HepG2 (cell line): ENCODE results near the gene GSK3A. TPM values are rescaled to one million over a fixed set of nuclear protein-coding genes. Genes with fewer than 3 reads are reported as not detected.

Experiments
- CENPBD1 ChIP-seq: sonication (generic); formaldehyde crosslinking; IDR thresholded peaks from 2 replicates; pipeline ENCODE4 v1.8.0; 2022; ENCODE audit warnings: missing genetic modification reagents, low read depth, mild to moderate bottlenecking, borderline replicate concordance
- DNMT3B ChIP-seq: conservative IDR thresholded peaks from 2 replicates; pipeline ENCODE4 v1.6.1; 2016; ENCODE audit warnings: missing biosample characterization, control low read depth
- KLF16 ChIP-seq, 2 experiments: sonication (generic) in 1 of 2; formaldehyde crosslinking in 1 of 2; IDR thresholded peaks; 2 replicates each; pipeline versions ENCODE4 v1.6.1 to v1.8.0; 2016 to 2023; ENCODE audit warnings: missing genetic modification reagents in 2 of 2, missing compliant biosample characterization in 1 of 2
- MIER2 ChIP-seq: IDR thresholded peaks from 2 replicates; pipeline ENCODE4 v1.6.1; 2016; ENCODE audit warnings: missing biosample characterization, missing genetic modification reagents
- MTERF4 ChIP-seq: sonication (generic); formaldehyde crosslinking; IDR thresholded peaks from 2 replicates; pipeline ENCODE4 v1.8.0; 2023; ENCODE audit warnings: mild to moderate bottlenecking, missing genetic modification reagents
- NCOA5 ChIP-seq: sonication (generic); formaldehyde crosslinking; IDR thresholded peaks from 2 replicates; pipeline ENCODE4 v1.4.0; 2020; ENCODE audit warnings: missing genetic modification reagents
- PBX3 ChIP-seq: sonication (generic); formaldehyde crosslinking; IDR thresholded peaks from 2 replicates; pipeline ENCODE4 v1.8.1; 2023; ENCODE audit warnings: missing genetic modification reagents, inconsistent platforms, borderline replicate concordance
- SMARCE1 ChIP-seq: fragments of 450-650 bp; IDR thresholded peaks from 2 replicates; pipeline ENCODE4 v1.6.1; 2017; ENCODE audit warnings: borderline replicate concordance
- SNAPC4 ChIP-seq: sonication (generic); formaldehyde crosslinking; IDR thresholded peaks from 2 replicates; pipeline ENCODE4 v1.4.0; 2020; ENCODE audit warnings: mild to moderate bottlenecking, missing genetic modification reagents
- TCF12 ChIP-seq, 2 experiments: fragments of 450-650 bp in 1 of 2; sonication (generic) in 1 of 2; formaldehyde crosslinking in 1 of 2; IDR thresholded peaks; 2 replicates each; pipeline versions ENCODE4 v1.6.1 to v1.8.0; 2017 to 2022; ENCODE audit warnings: antibody characterized with exemption in 1 of 2, mild to moderate bottlenecking in 1 of 2, missing genetic modification reagents in 1 of 2, moderate library complexity in 1 of 2
- ZBTB25 ChIP-seq: IDR thresholded peaks from 2 replicates; pipeline ENCODE4 v1.6.1; 2018; ENCODE audit warnings: missing genetic modification reagents
- ZBTB43 ChIP-seq: sonication (generic); formaldehyde crosslinking; conservative IDR thresholded peaks from 2 replicates; pipeline ENCODE4 v1.4.0; 2020; ENCODE audit warnings: missing genetic modification reagents
- ZFP82 ChIP-seq: sonication (generic); formaldehyde crosslinking; IDR thresholded peaks from 2 replicates; pipeline ENCODE4 v1.5.1; 2020; ENCODE audit warnings: mild to moderate bottlenecking, missing genetic modification reagents, borderline replicate concordance
- ZNF180 ChIP-seq: sonication (generic); formaldehyde crosslinking; IDR thresholded peaks from 2 replicates; pipeline ENCODE4 v1.4.0; 2020; ENCODE audit warnings: low read depth, missing genetic modification reagents, borderline replicate concordance
- ZNF343 ChIP-seq: sonication (generic); formaldehyde crosslinking; IDR thresholded peaks from 2 replicates; pipeline ENCODE4 v1.4.0; 2020; ENCODE audit warnings: mild to moderate bottlenecking, missing genetic modification reagents
- ZNF484 ChIP-seq: sonication (generic); formaldehyde crosslinking; IDR thresholded peaks from 2 replicates; pipeline ENCODE4 v1.5.1; 2020; ENCODE audit warnings: mild to moderate bottlenecking, low read depth, missing genetic modification reagents, borderline replicate concordance
- ZNF550 ChIP-seq: sonication (generic); formaldehyde crosslinking; IDR thresholded peaks from 2 replicates; pipeline ENCODE4 v1.4.0; 2020; ENCODE audit warnings: mild to moderate bottlenecking, missing genetic modification reagents, borderline replicate concordance
- polyA plus RNA-seq, 8 experiments: library from polyadenylated mRNA; depleted of rRNA in 3 of 8; stranded (reverse) in 7 of 8; unstranded in 1 of 8; fragments of >200 nt; fragmentation: Illumina TruSeq in 4 of 8; extraction: Trizol in 4 of 8; gene quantifications; 2 replicates each; pipeline versions ENCODE4 v1.2.1 to v1.2.3, GENCODE V29; 2011 to 2016; ENCODE audit warnings: low read depth in 4 of 8, missing spikeins in 1 of 8, mixed read lengths in 1 of 8; ENCODE audit not compliant: insufficient read depth in 1 of 8
- total RNA-seq, 5 experiments: library from RNA; depleted of rRNA; stranded (reverse); fragments of >200 nt; fragmentation: Illumina TruSeq; extraction: Trizol; gene quantifications; 2 replicates each; pipeline ENCODE4 v1.2.3, GENCODE V29; 2016; ENCODE audit warnings: low read depth in 1 of 5

GSK3A gene
- total and polyA plus RNA-seq, 2 of the 13 experiments (the other 11 are each of a cell fraction or from before 2014, with no cell fraction given) = 16.9 to 52.5 TPM

GRCh38 chr19:42244347-42245220 is 2.2 kb upstream of the GSK3A start (continued):
- no peak for TF ChIP-seq MIER2
- no peak for TF ChIP-seq TCF12 (IDR thresholded peaks at IDR 0.05)
- no peak for TF ChIP-seq TCF12 (CRISPR knock-in tag; IDR thresholded peaks at IDR 0.05)
- no peak for TF ChIP-seq SMARCE1
- TF ChIP-seq NCOA5 (CRISPR knock-in tag) = no peak
- TF ChIP-seq ZBTB43 (CRISPR knock-in tag) = no peak; the same call in 1 of the 2 replicates
- no peak for TF ChIP-seq CENPBD1 (CRISPR knock-in tag)
- peak; percentile 90; the same call in 1 of the 2 replicates for TF ChIP-seq ZNF180 (CRISPR knock-in tag)
- peak in 1 of 2 experiments; percentile 43; a peak in 1 of 4 replicates for TF ChIP-seq KLF16 (CRISPR knock-in tag; IDR thresholded peaks at IDR 0.05)
- 0 out of 2 replicates have a peak, but pooled peaks have one; percentile 43 for TF ChIP-seq ZBTB25 (CRISPR knock-in tag)
- no peak for TF ChIP-seq PBX3 (CRISPR knock-in tag)
- TF ChIP-seq ZFP82 (CRISPR knock-in tag) = no peak
- TF ChIP-seq DNMT3B = no peak
- TF ChIP-seq MTERF4 (CRISPR knock-in tag) = no peak
- peak; percentile 51; the same call in 1 of the 2 replicates for TF ChIP-seq SNAPC4 (CRISPR knock-in tag)
- no peak for TF ChIP-seq ZNF484
- TF ChIP-seq ZNF550 (CRISPR knock-in tag) = 0 out of 2 replicates have a peak, but pooled peaks have one; percentile 41
- TF ChIP-seq ZNF343 (CRISPR knock-in tag) = no peak
